ENCODE data around the gene ZNF469.

Gene ZNF469

DNA sequence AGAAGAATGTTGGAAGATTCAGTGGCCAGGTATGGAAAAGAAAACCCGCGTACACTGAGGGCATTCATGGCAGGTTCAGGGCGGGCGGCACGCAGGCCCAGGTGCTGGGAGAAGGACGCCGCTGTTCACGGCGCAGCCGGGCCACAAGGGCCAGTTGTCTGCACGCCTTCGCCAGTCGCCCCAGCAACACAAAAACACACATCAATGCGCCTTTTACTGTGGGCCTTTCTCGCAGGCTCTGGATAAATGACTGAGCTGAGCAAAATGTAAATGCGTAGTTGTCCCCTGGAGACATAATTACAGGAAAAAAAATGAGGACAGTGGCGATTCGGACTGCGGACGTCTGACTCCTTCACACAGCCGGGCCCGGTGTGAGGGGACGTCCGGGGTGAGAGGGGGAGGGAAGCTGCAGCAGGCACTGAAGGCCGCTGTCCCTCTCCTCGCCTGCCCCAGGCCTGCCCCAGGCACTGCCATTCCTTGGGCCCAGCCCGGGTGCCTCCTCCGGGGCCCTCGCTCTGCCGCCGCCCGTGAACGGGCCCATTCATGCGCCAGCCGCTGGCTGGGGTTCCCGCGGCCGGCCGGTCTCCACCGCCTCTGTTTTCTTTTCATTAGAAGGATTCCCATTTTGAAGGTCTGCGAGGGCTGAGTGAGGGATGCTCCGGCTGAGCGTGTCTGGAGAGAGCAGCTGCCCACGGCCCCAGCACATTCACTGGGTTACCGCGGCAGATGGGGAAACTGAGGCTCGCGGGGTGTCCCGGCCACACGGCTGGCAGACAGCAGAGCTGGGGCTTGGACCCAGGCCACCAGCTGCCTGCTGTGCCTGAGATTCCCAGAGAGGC lies 6.5 kb upstream of the ZNF469 start:
- Mint-ChIP-seq H3K27ac (no peak overlapping the region), H3K4me3 (no peak overlapping the region), H3K36me3 (no peaks in the 10 kb centered on the region), H3K9me3 (no peaks in the 10 kb centered on the region), H3K27me3 (peaks cover 24% of the 10 kb centered on the region), H3K4me1 (no peaks in the 10 kb centered on the region)
- peak; percentile 29 for ATAC-seq

GRCh38 chr16:88376835-88377726 lies 5.7 kb upstream of the ZNF469 start:
- no peak overlapping the region for H3K27ac Mint-ChIP-seq
- H3K36me3 Mint-ChIP-seq: no peaks in the 10 kb centered on the region
- no peaks in the 10 kb centered on the region for H3K4me1 Mint-ChIP-seq
- peaks cover 24% of the 10 kb centered on the region for H3K27me3 Mint-ChIP-seq
- no peaks in the 10 kb centered on the region for H3K9me3 Mint-ChIP-seq
- peak; percentile 25 for ATAC-seq
- no peak overlapping the region for H3K4me3 Mint-ChIP-seq

DNA sequence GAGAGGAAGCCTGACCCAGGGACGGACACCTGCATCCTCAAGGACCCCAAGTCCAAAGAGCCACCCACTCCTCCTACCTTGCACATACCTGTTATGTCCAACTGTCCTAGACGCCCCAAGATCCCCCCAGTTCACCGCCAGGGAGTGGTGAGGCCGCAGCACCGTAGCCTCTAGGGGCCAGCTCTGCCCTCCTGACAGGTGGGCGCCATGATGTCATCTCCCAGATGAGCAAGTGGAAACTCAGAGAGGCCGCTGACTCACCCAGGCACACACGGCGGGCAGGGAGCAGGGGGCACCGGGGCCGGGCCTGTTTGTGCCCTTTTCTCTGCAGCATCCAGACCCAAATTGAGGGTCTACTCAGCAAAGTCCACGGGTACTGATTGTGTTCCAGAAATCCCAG lies 4.8 kb upstream of the ZNF469 start:
- no peaks in the 10 kb centered on the region for H3K36me3 Mint-ChIP-seq
- ATAC-seq: no peak
- no peaks in the 10 kb centered on the region for H3K9me3 Mint-ChIP-seq
- no peaks in the 10 kb centered on the region for H3K4me1 Mint-ChIP-seq
- H3K27me3 Mint-ChIP-seq: peaks cover 24% of the 10 kb centered on the region
- H3K4me3 Mint-ChIP-seq: no peak overlapping the region
- no peak overlapping the region for H3K27ac Mint-ChIP-seq

GRCh38 chr16:88378401-88378800 lies 4.4 kb upstream of the ZNF469 start:
- Mint-ChIP-seq H3K4me3 (no peak overlapping the region), H3K27me3 (peaks cover 24% of the 10 kb centered on the region), H3K27ac (no peak overlapping the region), H3K36me3 (no peaks in the 10 kb centered on the region), H3K4me1 (no peaks in the 10 kb centered on the region), H3K9me3 (no peaks in the 10 kb centered on the region)
- no peak for ATAC-seq

- Mint-ChIP-seq H3K4me1 (peaks cover 2% of the 10 kb centered on the region), H3K4me3 (no peak overlapping the region), H3K36me3 (no peaks in the 10 kb centered on the region), H3K27me3 (peaks cover 22% of the 10 kb centered on the region), H3K27ac (no peak overlapping the region), H3K9me3 (no peaks in the 10 kb centered on the region)
- ATAC-seq: no peak
These were observed 3.7 kb upstream of the ZNF469 start for GRCh38 chr16:88378836-88379693.

- Mint-ChIP-seq H3K27me3 (peaks cover 23% of the 10 kb centered on the region), H3K27ac (no peak overlapping the region), H3K9me3 (no peaks in the 10 kb centered on the region), H3K36me3 (no peaks in the 10 kb centered on the region), H3K4me1 (peaks cover 8% of the 10 kb centered on the region), H3K4me3 (no peak overlapping the region)
- no peak for ATAC-seq
These were observed 3.1 kb upstream of the ZNF469 start for GRCh38 chr16:88379694-88380040.

GRCh38 chr16:88380099-88380498 lies 2.7 kb upstream of the ZNF469 start:
- H3K4me1 Mint-ChIP-seq: peaks cover 12% of the 10 kb centered on the region
- ATAC-seq: no peak
- peaks cover 27% of the 10 kb centered on the region for H3K27me3 Mint-ChIP-seq
- no peaks in the 10 kb centered on the region for H3K36me3 Mint-ChIP-seq
- H3K9me3 Mint-ChIP-seq: no peaks in the 10 kb centered on the region
- no peak overlapping the region for H3K4me3 Mint-ChIP-seq
- no peak overlapping the region for H3K27ac Mint-ChIP-seq

GRCh38 chr16:88380619-88381018 lies 2.1 kb upstream of the ZNF469 start:
- ATAC-seq: no peak
- H3K27ac Mint-ChIP-seq: no peak overlapping the region
- no peaks in the 10 kb centered on the region for H3K36me3 Mint-ChIP-seq
- H3K4me3 Mint-ChIP-seq: no peak overlapping the region
- H3K9me3 Mint-ChIP-seq: no peaks in the 10 kb centered on the region
- peaks cover 12% of the 10 kb centered on the region for H3K4me1 Mint-ChIP-seq
- H3K27me3 Mint-ChIP-seq: peaks cover 33% of the 10 kb centered on the region

DNA sequence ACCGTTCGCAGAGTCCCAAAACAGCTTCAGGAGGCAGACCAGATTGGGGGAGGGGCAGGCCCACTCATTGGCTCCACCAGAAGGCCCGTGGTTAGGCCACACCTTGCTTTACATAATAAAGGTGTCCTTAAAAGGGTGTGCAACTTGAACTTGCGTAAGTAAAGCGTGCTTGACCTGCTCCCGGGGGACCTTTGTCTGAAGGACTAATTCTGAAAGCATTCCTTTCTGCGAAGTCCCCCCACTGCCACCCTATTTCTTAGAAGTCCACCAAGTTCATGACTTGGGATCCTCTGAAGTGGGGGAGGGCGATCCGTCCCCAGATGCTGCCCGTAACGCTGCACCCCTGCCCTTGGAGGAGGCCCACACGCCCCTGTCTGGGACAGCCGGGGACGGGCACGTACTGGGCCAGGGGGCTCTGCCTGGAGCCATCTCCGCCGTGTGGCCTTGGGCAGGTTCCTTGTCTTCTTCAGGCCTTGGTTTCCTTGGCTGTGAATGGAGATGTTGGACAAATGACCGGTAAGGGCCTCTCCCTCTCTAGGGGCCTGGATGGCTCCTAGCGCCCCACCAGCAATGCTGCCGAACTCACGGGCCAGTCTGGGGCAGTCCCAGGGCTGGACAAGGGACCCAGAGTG lies 823 bp upstream of the ZNF469 start:
- no peak for ATAC-seq
- H3K4me1 Mint-ChIP-seq: peaks cover 12% of the 10 kb centered on the region
- no peaks in the 10 kb centered on the region for H3K36me3 Mint-ChIP-seq
- H3K4me3 Mint-ChIP-seq: no peak overlapping the region
- no peaks in the 10 kb centered on the region for H3K9me3 Mint-ChIP-seq
- H3K27ac Mint-ChIP-seq: no peak overlapping the region
- peaks cover 46% of the 10 kb centered on the region for H3K27me3 Mint-ChIP-seq

GRCh38 chr16:88383401-88384221 lies 852 bp downstream of the ZNF469 start:
- peaks cover 38% of the 10 kb centered on the region for H3K27me3 Mint-ChIP-seq
- no peak overlapping the region for H3K27ac Mint-ChIP-seq
- peaks cover 12% of the 10 kb centered on the region for H3K4me1 Mint-ChIP-seq
- peak; percentile 21 for ATAC-seq
- no peaks in the 10 kb centered on the region for H3K9me3 Mint-ChIP-seq
- H3K36me3 Mint-ChIP-seq: no peaks in the 10 kb centered on the region
- H3K4me3 Mint-ChIP-seq: no peak overlapping the region

DNA sequence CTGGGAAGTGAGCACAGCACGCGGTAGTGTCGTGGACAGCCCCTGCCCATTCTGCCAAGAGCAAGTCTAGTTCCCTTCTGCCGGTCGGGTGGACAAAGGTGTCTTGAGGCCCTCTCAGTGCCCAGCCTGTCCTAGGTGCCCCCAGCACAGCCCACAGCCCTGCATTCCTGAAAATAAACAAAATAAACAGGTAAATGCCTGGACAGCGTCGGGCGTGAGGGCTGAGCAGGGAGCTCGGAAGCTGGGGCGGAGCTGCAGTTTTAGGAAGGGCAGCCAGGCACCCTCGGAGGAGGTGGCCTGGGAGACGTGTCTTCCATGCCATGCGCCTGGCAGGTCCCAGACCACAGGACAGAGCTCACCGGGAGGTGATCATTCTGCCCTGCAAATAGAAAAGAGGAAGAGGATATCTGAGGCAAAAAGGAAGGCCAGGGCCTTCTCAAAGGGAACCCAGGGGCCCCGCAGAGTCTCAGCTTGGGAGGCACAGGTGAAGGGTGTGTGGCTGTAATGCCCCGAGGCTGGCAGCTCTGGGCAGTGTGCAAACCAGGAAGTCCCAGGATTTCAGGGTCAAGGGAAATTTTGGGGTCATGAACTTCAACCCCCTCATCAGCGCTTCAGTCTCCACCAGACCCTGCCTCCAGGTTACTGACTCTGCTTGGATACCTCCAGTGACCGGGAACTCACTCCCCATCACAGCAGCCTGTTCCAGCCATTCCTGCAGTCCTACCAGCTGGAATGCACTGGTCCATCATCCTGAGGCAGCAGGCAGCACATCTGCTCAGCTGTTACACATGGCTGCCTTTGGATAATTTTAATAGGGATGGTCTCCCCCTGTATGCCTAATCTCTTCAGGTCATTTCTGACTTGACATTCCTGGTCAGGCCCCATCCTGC lies 1.7 kb downstream of the ZNF469 start:
- Mint-ChIP-seq H3K9me3 (no peaks in the 10 kb centered on the region), H3K36me3 (no peaks in the 10 kb centered on the region), H3K4me3 (no peak overlapping the region), H3K4me1 (peaks cover 12% of the 10 kb centered on the region), H3K27me3 (peaks cover 42% of the 10 kb centered on the region), H3K27ac (no peak overlapping the region)
- no peak for ATAC-seq

DNA sequence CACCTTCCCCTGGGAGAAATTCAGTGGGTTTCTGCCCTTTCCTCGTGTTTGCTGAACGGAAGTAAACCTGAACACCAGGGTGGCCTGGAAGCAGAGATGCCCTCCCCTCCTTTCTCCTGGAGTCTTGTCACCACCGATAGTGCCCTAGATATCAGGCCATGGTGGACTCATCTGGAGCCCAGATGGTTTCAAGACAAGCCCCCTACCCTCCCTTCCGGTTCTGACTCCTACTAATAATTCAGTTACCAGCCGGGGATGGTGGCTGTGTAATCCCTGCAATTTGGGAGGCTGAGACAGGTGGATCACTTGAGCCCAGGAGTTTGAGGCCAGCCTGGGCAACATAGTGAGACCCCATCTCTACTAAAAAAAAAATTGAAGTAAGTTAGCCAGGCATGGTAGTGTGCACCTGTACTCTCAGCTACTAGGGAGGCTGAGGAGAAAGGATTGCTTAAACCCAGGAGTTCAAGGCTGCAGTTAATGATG lies 2.4 kb downstream of the ZNF469 start:
- Mint-ChIP-seq H3K9me3 (no peaks in the 10 kb centered on the region), H3K27me3 (peaks cover 49% of the 10 kb centered on the region), H3K4me3 (no peak overlapping the region), H3K4me1 (peaks cover 12% of the 10 kb centered on the region), H3K36me3 (no peaks in the 10 kb centered on the region), H3K27ac (no peak overlapping the region)
- ATAC-seq: no peak

Measured in stimulated activated memory B cell treated with anti-CD40 and anti-IgM and Interleukin-4, amounts not matched to agents 10 μg/mL and 1 μg/mL and 100 μg/mL, for 72 hours (primary cell).